HG03432 (cell line): ENCODE results near the gene GRID1.
A peak's percentile ranks its signal among the peaks of the same experiment; 100 is the strongest.
"Not testable (repeated sequence)": the region's sequence is repeated elsewhere in the genome, so short reads cannot be mapped to it uniquely, and the experiment has no call there.

ENCODE experiments used
- ATAC-seq: cut with Tn5 transposase; IDR thresholded peaks from one replicate; pipeline ENCODE4 v1.9.1; 2021; ENCODE audit warnings: mild to moderate bottlenecking, moderate library complexity; ENCODE audit not compliant: unreplicated experiment

Gene GRID1

DNA sequence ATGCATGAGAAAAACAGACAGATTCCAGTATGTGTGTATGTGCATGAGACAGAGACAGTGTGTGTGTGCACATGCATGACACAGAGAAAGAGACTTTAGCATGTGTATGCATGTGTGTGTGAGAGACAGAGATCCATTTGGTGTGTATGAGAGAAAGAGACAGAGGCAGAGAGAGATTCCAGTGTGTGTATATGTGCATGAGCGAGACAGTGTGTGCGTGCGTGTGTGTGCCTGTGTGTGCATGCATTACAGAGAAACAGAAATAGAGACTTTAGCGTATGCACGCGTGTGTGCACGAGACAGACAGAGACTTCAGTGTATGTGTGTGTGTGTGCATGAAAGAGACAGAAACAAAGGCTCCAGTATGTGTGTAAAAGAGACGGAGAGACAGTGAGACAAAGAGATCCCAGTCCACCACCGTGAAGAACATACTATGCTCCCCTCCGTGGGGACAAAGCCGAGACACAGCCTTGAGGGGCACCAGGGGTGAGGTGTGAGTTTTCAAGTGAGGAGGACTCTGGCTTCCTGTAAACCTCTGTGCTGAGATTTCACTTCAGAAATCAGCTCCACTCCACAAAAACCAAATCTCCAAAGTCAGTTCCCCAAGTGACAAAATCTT lies 188.9 kb downstream of the GRID1 start:
- no peak for ATAC-seq

DNA sequence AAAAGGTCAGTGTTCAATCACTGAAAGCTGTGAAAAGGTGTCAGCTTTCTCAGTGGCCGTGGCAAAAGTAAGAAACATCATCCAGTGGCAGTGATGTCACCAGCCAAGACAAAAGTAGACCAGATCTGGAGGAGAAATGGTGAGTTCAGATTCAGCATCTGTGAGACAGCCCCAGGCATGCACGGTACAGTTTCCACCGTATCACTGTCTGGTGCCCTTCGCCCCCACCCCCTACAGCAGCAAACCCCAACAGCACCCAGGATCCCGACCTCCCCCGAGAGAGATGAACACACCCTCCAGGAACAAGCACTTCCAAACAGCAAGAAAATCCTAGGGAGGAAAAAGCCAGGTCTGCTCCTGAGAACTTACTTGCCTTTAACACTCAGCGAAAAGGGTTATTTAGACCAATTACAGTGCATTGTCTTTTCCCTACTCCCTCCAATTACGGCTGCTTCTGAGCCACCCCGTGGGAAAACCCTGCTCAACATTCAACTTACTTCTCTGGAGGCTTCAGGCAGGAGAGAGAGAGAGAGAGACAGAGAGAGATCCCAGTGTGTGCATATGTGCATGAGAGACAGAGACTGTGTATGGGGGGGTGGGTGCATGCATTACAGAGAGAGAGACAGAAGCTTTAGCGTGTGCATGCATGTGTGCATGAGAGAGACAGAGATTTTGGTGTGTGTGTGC lies 189.6 kb downstream of the GRID1 start:
- ATAC-seq, result no peak

DNA sequence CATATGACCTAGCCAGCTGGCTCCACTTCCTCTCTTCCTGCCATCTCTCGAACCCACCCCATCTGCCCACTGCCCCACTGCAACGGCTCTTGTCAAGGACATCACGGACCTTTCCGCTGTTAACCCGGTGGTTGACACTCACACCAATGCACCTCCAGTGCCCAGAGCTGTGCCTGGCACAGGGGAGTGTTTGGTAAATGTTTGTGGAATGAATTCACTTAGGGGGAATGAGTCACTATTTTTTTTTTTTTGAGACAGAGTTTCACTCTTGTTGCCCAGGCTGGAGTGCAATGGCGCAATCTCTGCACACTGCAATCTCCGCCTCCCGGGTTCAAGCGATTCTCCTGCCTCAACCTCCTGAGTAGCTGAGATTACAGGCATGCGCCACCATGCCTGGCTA lies 191.1 kb downstream of the GRID1 start:
- not testable (repeated sequence) for ATAC-seq

DNA sequence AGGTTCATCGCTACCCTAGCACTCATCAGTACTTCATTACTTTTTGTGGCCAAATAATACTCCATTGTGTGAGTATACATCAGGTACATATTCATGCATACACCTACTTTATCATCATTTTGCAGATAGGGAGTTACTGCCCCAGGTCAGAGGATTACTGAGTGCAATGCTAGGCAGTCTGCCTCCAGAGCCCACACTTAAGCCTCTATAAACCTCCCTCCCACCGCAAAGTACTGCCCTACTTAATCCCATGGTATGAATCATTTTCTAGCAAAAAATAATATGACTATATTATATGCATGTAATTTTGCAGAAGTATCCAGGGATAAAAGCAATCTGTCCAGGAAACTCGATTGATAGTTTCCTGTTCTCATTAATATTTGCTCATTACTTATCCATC lies 194.3 kb downstream of the GRID1 start:
- ATAC-seq, result no peak

DNA sequence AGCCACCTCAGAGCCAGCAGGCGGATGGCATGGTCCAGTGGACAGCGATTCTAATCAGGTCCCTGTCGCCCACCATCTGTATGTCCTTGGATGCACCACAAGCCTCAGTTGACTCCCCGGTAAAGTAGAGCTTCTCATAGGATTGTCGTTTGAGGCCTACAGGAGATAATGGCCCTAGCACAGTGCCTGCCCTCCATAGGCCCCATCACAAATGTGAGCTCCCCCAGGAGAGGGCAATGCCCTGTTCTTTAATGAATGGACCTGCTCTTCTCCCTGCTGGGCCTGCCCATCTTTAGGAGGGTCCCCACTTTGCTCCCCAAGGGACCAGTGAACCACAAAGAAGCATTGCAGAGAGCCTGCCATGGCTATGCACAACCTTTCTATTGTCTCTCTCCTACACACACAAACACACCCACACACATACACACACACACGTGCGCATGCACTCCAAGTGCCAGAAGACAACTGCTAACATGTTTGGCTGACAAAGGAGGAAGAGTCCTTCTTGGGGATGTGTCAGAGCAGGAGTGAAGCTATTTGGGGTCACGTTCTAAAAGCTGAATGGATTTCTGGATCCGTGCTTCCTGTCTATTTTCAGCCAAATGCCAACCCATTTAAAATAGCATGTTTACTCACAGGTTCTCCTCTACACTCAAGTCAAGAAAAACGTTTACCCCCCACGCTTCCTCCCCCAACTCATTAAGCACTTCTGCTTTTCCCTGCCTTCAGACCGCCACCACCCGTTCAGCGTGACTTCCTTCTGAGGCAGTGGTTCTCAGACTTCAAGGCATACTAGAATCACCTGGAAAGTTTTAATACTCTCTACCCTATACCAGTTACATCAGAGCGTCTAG lies 196.1 kb downstream of the GRID1 start:
- ATAC-seq, result peak; percentile 58

DNA sequence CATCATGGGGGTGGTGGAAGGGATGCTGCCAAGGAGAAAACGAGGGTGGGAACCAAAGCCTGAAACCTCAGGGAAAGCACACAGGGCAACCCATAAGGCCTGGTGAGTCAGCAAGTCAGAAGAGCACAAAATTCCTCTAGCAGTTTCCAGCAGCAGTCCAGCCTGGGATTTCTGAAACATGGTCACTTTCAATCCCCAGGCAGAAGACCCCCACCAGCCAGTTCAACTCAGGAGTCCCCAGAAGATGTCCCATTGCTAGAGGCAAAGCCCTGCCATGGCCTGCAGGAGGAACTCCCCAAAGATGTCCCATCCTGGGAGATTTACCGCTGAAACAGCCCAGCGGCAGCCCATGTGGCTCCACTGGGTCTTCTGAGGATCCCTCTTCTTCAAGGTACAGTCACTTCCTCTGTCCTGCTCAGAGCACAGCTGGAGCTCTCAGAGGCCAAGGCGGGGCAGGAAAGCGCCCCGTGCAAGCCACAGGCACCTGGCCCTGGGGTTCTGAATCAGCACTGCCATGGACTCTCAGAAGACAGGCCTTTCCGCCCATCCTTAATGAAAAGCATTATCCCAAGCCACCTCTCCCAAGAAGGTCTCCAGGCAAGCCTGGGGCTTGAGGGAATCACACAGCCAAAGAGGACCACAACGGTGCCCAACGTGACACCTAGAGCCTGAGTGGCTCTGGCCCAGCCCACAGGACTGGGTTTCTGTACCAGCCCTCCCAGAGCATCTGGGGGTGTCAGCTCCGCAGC lies 196.9 kb downstream of the GRID1 start:
- ATAC-seq, result no peak

DNA sequence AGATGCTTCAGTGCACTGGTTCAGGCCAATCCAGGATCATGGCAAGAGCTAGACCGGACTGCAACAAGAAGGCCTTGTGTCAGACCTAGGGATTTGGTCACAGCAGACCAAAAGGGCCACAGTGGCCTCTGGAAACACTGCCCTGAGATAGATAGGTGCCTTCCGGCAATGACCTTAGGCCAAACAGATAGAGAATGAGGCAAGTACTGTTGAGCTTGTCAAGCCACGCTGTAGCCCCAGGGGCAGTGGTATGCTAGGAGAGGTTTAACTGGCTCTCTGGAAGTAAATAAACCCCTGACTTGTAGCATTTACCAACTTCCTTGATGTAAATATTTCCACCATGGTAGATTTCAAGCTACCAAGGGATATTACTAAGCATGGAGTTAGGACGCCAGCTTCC lies 197.5 kb downstream of the GRID1 start:
- no peak for ATAC-seq

DNA sequence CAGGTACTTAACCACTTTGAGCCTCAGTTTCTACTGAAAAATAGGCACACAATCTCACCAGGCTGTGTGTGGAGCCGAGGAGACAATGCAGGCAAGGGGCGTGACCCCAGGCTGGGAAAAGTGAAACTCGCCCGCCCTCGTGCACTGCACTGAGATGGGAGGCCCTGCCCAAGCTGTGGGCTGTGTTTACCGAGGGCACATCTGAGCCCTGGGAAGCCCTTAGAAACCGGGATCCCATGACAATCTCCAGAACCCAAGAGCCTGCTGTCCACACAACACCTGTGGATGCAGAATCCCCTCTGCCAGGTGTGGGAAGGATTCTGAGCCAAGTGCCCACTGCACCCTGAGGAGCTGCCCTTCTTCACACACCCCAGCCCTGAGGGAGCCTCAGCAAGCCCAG lies 198.3 kb downstream of the GRID1 start:
- no peak for ATAC-seq

DNA sequence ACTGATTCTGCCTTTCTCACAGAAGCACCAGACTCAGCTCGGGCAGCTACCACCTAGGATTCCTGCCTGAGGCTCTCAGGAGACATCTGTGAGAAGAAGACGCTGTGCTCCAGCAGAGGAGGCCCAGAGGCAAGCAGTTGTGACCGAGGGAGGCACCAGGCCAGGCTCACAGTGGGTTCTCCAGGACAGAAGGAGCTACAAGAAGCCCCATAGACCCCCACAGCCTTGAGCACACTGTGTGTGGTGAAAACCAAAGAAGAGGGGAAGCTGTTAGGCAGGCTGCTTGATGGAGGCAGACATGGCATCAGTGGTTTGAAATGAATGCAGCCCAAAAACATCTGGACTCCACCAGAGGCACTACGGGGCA lies 198.8 kb downstream of the GRID1 start:
- ATAC-seq, result no peak

DNA sequence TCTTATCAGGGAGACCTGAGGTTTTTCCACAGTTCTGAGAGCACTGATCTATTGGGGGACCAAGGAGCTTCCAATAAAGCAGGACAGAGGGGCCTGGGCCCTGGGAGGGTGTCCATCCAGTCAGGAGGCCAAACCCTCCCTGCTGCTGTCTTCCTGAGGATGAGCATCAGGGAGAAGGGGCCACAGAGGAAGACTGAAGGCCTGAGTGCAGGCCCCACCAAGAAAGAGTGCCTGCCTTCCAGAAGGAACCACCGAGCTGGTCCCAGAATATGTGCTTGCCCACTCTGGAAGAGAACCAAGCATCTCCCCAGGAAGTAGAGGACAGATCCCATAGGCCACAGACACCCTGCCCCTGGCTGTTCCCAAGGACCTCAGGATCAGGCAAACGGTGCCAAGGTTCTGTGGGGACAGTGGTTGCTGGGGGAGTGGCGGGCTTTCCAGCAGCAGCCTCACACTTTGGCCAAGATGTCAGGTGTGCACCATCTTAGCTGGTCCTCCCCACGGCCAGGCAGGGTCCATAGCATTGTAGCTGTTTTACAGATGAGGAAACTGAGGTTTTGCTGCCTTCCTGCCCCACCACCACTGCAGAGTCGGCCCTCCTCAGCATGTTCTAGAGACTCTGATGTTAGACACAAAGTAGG lies 199.4 kb downstream of the GRID1 start:
- no peak for ATAC-seq

DNA sequence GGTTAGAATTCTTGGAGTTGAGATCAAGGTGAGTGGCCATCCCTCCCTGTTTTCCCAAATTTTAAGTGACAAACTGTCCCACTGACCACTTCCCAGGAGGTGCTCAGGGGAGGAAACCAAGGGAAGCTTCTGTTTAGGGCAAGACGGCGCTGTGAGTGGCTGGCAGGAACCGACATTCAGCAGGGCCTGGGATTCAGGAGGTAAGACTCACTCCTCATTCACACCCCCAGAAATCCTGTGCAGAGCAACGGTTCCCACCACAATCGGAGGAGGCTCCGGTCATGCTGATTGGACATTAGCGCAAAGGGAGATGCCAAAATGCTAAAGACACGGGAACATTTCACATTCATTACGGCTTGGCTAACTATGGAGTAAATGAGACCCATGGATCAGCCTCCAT lies 200.9 kb downstream of the GRID1 start:
- ATAC-seq, result no peak

DNA sequence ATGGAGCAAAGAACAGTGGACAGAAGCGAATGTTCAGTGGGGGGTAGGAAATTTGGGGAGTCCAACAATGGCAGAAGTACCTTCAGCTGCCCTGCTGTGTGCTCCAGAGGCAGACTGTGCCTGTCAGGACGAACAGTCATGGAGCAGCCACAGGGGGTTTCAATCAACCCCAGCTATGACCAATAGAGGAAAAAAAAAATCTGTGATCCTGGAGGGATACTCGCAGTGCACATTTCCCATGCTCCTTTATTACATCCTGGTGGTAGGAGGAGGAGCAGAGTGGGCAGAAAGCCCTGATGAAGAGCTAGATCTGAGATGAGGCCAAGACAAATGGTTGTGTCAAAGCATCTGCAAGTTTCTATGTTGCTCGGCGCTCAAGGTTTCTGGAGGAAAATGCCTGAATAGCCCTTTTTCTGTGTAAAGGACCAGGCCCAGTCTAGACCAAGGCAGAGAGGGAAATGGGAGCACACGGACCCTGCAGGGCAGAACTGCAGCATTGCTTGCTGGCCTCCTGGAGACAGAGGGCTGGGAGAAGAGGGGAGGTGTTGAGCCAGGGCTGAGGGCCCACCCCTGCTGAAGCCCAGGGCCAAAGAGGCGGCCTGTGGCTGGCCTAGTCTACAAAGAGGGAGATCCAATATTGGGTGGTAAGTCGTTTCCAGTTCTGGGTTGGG lies 201.5 kb downstream of the GRID1 start:
- no peak for ATAC-seq

DNA sequence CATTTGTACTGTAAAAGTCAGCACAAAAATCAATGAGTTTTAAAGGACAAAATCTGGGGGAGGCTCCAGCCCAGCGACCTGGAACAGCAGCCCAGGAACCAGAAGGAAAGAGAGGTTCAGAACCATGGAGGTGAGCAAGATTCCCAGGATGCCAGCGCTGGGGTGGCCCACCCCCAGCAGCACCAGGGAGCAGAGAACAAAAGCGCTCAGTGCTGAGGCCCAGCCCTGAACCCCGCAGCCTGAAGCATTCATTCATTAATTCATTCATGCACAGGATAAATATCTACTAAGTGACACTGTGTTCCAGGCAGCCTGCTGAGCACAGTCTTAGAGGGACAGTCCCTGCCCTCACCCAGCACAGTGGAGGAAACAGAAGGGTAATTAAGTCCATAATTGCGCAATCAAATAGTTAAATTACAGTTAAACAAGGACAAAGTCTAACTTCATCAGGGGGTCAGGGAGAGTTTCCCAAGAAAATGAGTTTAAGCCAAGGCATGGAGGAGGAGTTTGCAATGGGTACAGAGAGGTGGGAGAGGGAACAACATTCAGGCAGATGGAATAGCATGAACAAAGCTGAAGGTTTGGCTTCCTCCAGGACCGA lies 202.3 kb downstream of the GRID1 start:
- no peak for ATAC-seq

DNA sequence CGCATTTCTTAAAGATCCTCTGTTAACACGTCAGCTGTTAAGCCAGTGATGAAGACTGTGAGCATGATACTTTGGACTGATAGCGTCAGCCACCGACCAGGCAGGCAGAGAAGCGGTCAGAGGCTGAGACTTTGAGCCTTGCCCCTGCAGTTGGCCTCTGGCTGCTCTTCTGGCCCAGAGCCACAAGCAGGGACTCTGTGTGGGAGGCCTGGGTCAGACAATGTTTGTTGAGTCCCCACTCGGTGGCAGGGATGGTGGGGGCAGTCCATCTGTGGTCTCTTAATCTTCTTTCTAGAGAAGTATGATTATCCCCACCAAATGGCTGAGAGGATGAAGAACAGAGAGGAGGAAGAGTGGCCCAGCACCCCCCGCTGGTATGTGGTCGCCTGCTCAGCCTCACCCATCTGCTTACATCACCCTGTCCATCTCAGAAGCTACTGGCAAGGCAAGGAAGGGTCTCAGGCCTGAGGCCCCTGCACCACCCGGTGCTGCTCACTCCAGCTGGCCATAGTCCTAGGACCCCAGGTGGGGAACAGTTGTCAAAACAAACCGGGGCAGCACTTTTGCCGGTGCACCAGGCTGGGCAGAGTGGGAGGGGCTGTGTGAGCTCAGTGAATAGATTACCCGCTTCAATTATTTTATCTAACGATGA lies 202.9 kb downstream of the GRID1 start:
- no peak for ATAC-seq

DNA sequence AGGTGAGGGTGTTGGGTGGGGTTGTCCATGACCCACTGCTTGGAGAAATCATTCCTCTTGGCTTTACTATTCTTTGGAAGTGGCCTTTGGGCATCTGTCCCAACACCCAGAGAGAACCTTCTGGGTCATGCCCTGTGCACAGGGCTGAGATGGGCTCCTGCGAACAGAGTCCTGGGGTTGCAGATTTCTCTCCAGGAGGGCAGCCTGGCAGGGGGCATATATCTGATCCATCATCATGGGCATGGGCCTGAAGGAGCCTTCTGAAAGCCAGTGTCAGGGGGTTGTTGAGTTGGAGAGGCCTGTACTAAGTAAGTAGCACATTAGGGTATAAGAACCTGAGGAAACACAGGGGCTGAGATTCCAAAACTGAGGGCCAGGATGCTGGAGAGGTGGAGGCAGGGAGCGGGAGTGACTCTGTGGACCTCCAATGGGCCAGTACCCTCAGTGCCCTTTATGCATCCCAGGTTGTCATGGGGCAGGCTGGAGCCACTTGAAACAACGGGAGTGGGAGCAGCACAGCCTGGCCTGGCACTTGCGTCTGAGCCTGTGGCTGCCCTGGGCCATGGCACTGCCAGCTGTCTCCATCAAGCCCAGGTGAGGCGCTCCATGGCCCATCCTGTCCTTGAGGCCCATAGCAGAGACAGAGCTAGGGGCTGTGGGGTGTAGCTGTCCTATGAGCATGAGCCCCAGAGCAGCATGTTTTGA lies 203.7 kb downstream of the GRID1 start:
- no peak for ATAC-seq

DNA sequence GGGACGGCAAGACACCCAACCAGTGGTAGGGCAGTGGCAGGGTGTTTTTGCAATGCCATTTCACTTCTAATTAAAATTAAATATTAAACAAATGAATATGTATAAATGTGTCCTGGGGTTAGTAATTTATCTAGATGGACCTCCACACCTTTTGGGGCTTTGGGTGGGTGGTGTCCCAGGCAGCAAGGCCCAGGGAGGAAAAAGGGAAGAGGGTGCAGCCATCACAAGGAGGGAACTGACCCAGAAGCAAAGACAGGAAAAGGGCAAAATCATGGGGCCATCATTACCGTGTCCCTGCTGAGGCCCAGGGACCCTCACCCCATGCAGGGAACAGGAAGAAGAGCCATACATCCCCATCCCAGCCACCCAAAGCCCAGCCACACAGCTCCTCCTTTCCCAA lies 204.6 kb downstream of the GRID1 start:
- no peak for ATAC-seq

DNA sequence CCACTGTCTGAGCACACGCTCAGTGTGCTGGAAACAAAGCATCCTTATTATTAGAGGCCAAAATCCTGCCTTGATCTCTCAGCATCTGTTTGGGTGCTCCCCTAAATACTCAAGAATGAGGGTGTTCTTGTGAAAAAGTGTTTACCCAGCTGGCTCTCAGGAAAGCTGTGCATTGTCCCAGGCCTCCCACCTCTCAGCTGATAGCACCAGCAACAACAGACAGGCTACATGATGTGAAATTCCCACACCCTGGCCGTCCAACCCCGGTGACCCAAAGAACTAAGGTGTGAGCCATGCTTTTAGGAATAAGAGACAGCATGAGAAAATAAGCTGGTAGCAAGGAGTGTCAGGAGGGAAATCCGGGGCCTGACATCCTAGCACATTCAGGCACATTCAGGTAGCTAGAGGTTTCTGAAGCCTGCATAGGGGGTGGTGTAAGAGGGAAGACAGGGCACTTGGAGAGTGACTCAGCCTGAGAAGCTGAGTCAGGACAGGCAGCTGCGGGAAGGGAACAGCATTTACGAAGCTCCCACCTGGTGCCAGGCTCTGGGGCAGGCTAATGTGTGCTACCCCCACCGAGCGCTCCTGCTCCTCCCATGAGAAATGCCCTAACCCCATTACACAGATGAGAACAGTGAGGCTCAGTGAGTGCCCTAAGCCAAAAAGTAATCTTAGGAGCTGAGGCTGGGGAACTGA lies 205.6 kb downstream of the GRID1 start:
- ATAC-seq, result no peak

DNA sequence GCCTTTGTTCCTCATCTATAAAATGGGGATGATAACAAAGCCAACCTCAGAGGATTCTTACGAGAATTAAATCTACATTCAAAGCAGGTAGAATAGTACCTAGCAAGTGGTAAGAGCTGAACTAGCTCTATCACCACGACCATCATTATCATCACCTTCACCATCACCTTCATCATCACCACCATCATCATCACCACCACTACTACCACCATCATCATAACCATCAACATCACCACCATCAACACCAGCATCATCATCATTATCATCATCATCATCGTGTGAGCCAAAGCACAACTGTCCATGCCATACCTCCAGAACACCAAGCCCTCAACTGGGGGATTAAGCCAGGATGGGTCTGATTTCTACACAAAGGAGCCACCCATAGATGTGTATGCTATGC lies 206.8 kb downstream of the GRID1 start:
- ATAC-seq, result no peak
